Astrocyte (in vitro differentiated cells and primary cell): ENCODE data around the gene SCAP. TPM values are rescaled to one million over a fixed set of nuclear protein-coding genes. Genes with fewer than 3 reads are reported as not detected.

ENCODE experiments used
- DNase-seq: peaks from one replicate; pipeline ENCODE4 v3.0.0-alpha.2; 2010; ENCODE audit warnings: low read depth
- FAIRE-seq: peaks from 2 replicates; lab custom pipeline; 2011; peaks lifted over from hg19 to GRCh38; lab: Jason Lieb, UNC
- H2AFZ ChIP-seq: 2 replicates; pipeline ENCODE4 v1.6.0; 2012; ENCODE audit warnings: low read depth, low read length, inconsistent platforms
- H3K27ac ChIP-seq: 2 replicates; pipeline ENCODE4 v1.5.1; 2011; ENCODE audit warnings: low read depth, low read length, inconsistent platforms
- H3K27me3 ChIP-seq: 2 replicates; pipeline ENCODE4 v1.6.0; 2011; ENCODE audit warnings: low read length, inconsistent platforms; ENCODE audit not compliant: insufficient read depth
- H3K36me3 ChIP-seq: 2 replicates; pipeline ENCODE4 v1.5.1; 2011; ENCODE audit warnings: low read length, inconsistent platforms; ENCODE audit not compliant: insufficient read depth
- H3K4me1 ChIP-seq: 2 replicates; pipeline ENCODE4 v1.5.1; 2011; ENCODE audit warnings: low read length, inconsistent platforms; ENCODE audit not compliant: insufficient read depth
- H3K4me2 ChIP-seq: 2 replicates; pipeline ENCODE4 v1.6.0; 2012; ENCODE audit warnings: low read length, inconsistent platforms
- H3K4me3 ChIP-seq: 2 replicates; pipeline ENCODE4 v1.5.1; 2011; ENCODE audit warnings: low read depth, mild to moderate bottlenecking, low read length, inconsistent platforms; ENCODE audit not compliant: insufficient read depth
- H3K79me2 ChIP-seq: 2 replicates; pipeline ENCODE4 v1.6.0; 2012; ENCODE audit warnings: mild to moderate bottlenecking, low read length, inconsistent platforms; ENCODE audit not compliant: insufficient read depth
- H3K9ac ChIP-seq: 2 replicates; pipeline ENCODE4 v1.6.0; 2012; ENCODE audit warnings: mild to moderate bottlenecking, low read length, inconsistent platforms
- H3K9me3 ChIP-seq: 2 replicates; pipeline ENCODE4 v1.5.1; 2012; ENCODE audit warnings: low read depth, mild to moderate bottlenecking, low read length, inconsistent platforms; ENCODE audit not compliant: insufficient read depth
- H4K20me1 ChIP-seq: 2 replicates; pipeline ENCODE4 v1.6.0; 2012; ENCODE audit warnings: low read length, inconsistent platforms; ENCODE audit not compliant: insufficient read depth
- H3K27ac Mint-ChIP-seq: one replicate; pipeline ENCODE4 v1.8.0; 2021; ENCODE audit warnings: mild to moderate bottlenecking, mixed read lengths; ENCODE audit not compliant: unreplicated experiment
- H3K27me3 Mint-ChIP-seq: one replicate; pipeline ENCODE4 v1.8.0; 2021; ENCODE audit warnings: low read depth, mixed read lengths; ENCODE audit not compliant: unreplicated experiment
- H3K36me3 Mint-ChIP-seq: one replicate; pipeline ENCODE4 v1.8.0; 2021; ENCODE audit warnings: low read depth, mixed read lengths; ENCODE audit not compliant: unreplicated experiment
- H3K4me1 Mint-ChIP-seq: one replicate; pipeline ENCODE4 v1.8.0; 2021; ENCODE audit warnings: low read depth, mixed read lengths; ENCODE audit not compliant: unreplicated experiment
- H3K4me3 Mint-ChIP-seq: one replicate; pipeline ENCODE4 v1.8.0; 2021; ENCODE audit warnings: mild to moderate bottlenecking, moderate library complexity, mixed read lengths; ENCODE audit not compliant: unreplicated experiment
- H3K9me3 Mint-ChIP-seq: one replicate; pipeline ENCODE4 v1.8.0; 2021; ENCODE audit warnings: mild to moderate bottlenecking, mixed read lengths; ENCODE audit not compliant: unreplicated experiment
- EZH2 ChIP-seq: IDR thresholded peaks from 2 replicates; pipeline ENCODE4 v1.6.1; 2012; ENCODE audit warnings: mild to moderate bottlenecking, low read length, inconsistent platforms; ENCODE audit not compliant: insufficient read depth
- total RNA-seq: library from RNA; stranded (reverse); gene quantifications from 2 replicates; pipeline ENCODE4 v1.2.1, GENCODE V29; 2021
- TF ChIP-seq, protein P1 (sequence below): IDR thresholded peaks from 2 replicates; pipeline ENCODE4 v1.5.1; 2011; ENCODE audit warnings: low read depth, mild to moderate bottlenecking, inconsistent platforms, low read length, moderate library complexity; ENCODE audit not compliant: insufficient read depth

The SCAP gene
- total RNA-seq, 1 donor from 2014 or later, result 47.9 TPM

DNA sequence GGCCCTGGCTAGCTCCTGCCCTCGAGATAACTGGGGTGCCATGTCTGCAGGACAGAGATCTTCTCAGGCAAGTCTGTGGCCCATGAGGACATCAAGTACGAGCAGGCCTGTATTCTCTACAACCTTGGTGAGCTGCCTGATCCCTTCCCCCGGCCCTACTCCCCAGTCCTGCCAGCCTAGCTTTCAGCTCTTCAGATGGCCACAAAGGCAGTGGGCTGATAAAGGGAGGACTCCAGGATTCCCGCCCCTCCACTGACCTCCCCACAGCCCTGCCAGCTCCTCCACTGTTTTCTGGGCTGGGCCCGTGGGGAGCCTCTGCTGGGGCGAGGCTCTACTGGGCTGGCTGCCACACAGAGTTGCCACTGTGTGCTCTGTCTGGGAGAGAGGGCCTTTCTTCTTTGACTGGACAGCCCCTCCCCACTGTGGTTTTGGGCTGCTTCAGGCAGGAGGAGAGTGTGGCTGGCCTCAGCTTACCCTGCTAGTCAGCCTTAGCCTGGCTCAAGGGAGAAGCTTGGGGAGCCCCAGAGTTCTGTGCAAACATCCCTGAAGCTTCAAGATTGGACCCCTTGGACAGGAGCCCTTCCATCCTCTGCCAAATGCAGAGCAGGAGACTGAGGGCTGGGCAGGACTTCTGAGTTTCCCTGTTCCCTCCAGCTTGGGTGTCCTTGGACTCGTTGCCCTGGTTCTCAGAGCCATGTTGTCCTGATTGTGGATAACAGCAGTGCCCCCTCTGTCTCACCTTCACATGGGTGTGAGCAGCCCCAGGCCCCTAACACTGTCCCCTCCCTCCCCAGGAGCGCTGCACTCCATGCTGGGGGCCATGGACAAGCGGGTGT lies 70.6 kb downstream of the SCAP start:
- Histone ChIP-seq H4K20me1 (peaks cover 45% of the 10 kb centered on the region), H3K4me2 (no peak overlapping the region), H3K27me3 (no peaks in the 10 kb centered on the region), H2AFZ (no peak overlapping the region), H3K27ac (no peak overlapping the region), H3K9me3 (no peaks in the 10 kb centered on the region), H3K9ac (peak overlapping the region; percentile 10), H3K36me3 (peaks cover 4% of the 10 kb centered on the region), H3K4me1 (peaks cover 11% of the 10 kb centered on the region), H3K79me2 (peaks cover 24% of the 10 kb centered on the region), H3K4me3 (no peak overlapping the region)
- TF ChIP-seq, protein P1, sequence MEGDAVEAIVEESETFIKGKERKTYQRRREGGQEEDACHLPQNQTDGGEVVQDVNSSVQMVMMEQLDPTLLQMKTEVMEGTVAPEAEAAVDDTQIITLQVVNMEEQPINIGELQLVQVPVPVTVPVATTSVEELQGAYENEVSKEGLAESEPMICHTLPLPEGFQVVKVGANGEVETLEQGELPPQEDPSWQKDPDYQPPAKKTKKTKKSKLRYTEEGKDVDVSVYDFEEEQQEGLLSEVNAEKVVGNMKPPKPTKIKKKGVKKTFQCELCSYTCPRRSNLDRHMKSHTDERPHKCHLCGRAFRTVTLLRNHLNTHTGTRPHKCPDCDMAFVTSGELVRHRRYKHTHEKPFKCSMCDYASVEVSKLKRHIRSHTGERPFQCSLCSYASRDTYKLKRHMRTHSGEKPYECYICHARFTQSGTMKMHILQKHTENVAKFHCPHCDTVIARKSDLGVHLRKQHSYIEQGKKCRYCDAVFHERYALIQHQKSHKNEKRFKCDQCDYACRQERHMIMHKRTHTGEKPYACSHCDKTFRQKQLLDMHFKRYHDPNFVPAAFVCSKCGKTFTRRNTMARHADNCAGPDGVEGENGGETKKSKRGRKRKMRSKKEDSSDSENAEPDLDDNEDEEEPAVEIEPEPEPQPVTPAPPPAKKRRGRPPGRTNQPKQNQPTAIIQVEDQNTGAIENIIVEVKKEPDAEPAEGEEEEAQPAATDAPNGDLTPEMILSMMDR, result no peak
- no peak for TF ChIP-seq EZH2
- Mint-ChIP-seq H3K27me3 (no peaks in the 10 kb centered on the region), H3K36me3 (peaks cover 9% of the 10 kb centered on the region), H3K9me3 (no peaks in the 10 kb centered on the region), H3K4me3 (peak overlapping the region; percentile 20), H3K4me1 (peaks cover 7% of the 10 kb centered on the region), H3K27ac (no peak overlapping the region)
- no peak for FAIRE-seq
- DNase-seq, result peak; percentile 59

DNA sequence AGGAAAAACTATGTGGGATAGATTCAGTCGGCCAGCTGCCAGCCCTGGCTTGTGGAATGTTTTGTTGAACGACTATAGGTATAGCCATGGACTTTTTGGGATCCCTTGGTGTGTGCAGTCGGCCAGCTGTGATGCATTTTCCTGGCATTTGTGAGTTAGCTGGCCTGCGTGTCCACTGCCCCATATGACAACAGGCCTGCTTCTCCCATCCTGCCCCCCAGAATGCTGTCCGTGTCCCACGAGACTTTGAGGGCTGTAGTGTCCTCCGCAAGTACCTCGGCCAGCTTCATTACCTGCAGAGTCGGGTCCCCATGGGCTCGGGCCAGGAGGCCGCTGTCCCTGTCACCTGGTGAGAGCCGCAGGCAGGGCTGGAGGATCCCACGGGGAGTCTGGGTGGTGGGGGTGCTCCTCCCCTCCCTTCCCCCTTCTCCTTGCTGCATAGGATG lies 71.3 kb downstream of the SCAP start:
- no peak overlapping the region for H3K4me3 Mint-ChIP-seq
- peak; percentile 19 for DNase-seq
- H4K20me1 ChIP-seq, result peaks cover 52% of the 10 kb centered on the region
- peaks cover 31% of the 10 kb centered on the region for H3K79me2 ChIP-seq
- peaks cover 4% of the 10 kb centered on the region for H3K36me3 ChIP-seq
- H3K27me3 ChIP-seq, result no peaks in the 10 kb centered on the region
- H3K9ac ChIP-seq, result peak overlapping the region; percentile 10
- H3K4me2 ChIP-seq, result no peak overlapping the region
- H3K36me3 Mint-ChIP-seq, result peaks cover 9% of the 10 kb centered on the region
- TF ChIP-seq EZH2, result no peak
- TF ChIP-seq, protein P1, result no peak
- no peak overlapping the region for H2AFZ ChIP-seq
- H3K27ac Mint-ChIP-seq, result no peak overlapping the region
- H3K9me3 Mint-ChIP-seq, result no peaks in the 10 kb centered on the region
- no peaks in the 10 kb centered on the region for H3K9me3 ChIP-seq
- H3K4me1 Mint-ChIP-seq, result peaks cover 7% of the 10 kb centered on the region
- H3K4me1 ChIP-seq, result peaks cover 11% of the 10 kb centered on the region
- H3K27me3 Mint-ChIP-seq, result no peaks in the 10 kb centered on the region
- H3K4me3 ChIP-seq, result no peak overlapping the region
- H3K27ac ChIP-seq, result no peak overlapping the region
- no peak for FAIRE-seq
